Mesenchymal stem cell (in vitro differentiated cells and primary cell): ENCODE results near the gene CDR2L.

ENCODE experiments used
- DNase-seq: peaks from one replicate; pipeline ENCODE4 v3.0.0-alpha.2; 2013
- H2AFZ ChIP-seq: one replicate; pipeline ENCODE4 v1.6.1; 2013; ENCODE audit warnings: low read depth, mild to moderate bottlenecking, control low read depth, inconsistent platforms, low read length, moderate library complexity
- H2AK5ac ChIP-seq: 2 replicates; pipeline ENCODE4 v1.6.1; 2013; ENCODE audit warnings: low read length, moderate library complexity, mild to moderate bottlenecking, inconsistent platforms; ENCODE audit not compliant: severe bottlenecking
- H2BK120ac ChIP-seq: one replicate; pipeline ENCODE4 v1.6.1; 2013; ENCODE audit warnings: low read depth, mild to moderate bottlenecking, inconsistent platforms, low read length, moderate library complexity
- H2BK12ac ChIP-seq, 2 experiments: one replicate each; pipeline ENCODE4 v1.6.1; 2013; ENCODE audit warnings: inconsistent platforms in 2 of 2, low read length in 2 of 2, mild to moderate bottlenecking in 2 of 2, moderate library complexity in 2 of 2, control low read depth in 1 of 2
- H2BK15ac ChIP-seq: one replicate; pipeline ENCODE4 v1.6.1; 2013; ENCODE audit warnings: mild to moderate bottlenecking, low read depth, inconsistent platforms; ENCODE audit not compliant: poor library complexity, severe bottlenecking
- H2BK5ac ChIP-seq: 2 replicates; pipeline ENCODE4 v1.6.1; 2013; ENCODE audit warnings: low read depth, mild to moderate bottlenecking, low read length, control low read depth, inconsistent platforms; ENCODE audit not compliant: poor library complexity, severe bottlenecking
- H3K14ac ChIP-seq, 2 experiments: one replicate each; pipeline ENCODE4 v1.6.1; 2013; ENCODE audit warnings: inconsistent platforms in 2 of 2, low read length in 2 of 2, control low read depth in 1 of 2, mild to moderate bottlenecking in 1 of 2, moderate library complexity in 1 of 2
- H3K18ac ChIP-seq, 2 experiments: one replicate each; pipeline ENCODE4 v1.6.1; 2013; ENCODE audit warnings: inconsistent platforms in 2 of 2, low read length in 2 of 2, control low read depth in 1 of 2, low read depth in 1 of 2, mild to moderate bottlenecking in 1 of 2
- H3K23ac ChIP-seq, 2 experiments: one replicate each; pipeline ENCODE4 v1.6.1; 2013; ENCODE audit warnings: inconsistent platforms in 2 of 2, low read length in 2 of 2, mild to moderate bottlenecking in 2 of 2, moderate library complexity in 2 of 2, control low read depth in 1 of 2
- H3K27ac ChIP-seq: 2 replicates; pipeline ENCODE4 v1.5.1; 2013; ENCODE audit warnings: mild to moderate bottlenecking, moderate library complexity, low read length, control low read depth, inconsistent platforms; ENCODE audit not compliant: poor library complexity, severe bottlenecking
- H3K27me3 ChIP-seq, 2 experiments: 2 replicates each; pipeline versions ENCODE4 v1.6.1 to v1.7.0; 2013; ENCODE audit warnings: low read length in 2 of 2, mild to moderate bottlenecking in 2 of 2, moderate library complexity in 2 of 2, control low read depth in 1 of 2, inconsistent platforms in 1 of 2; ENCODE audit not compliant: control insufficient read depth in 1 of 2, insufficient read depth in 1 of 2
- H3K36me3 ChIP-seq, 2 experiments: 2 replicates each; pipeline versions ENCODE4 v1.6.1 to v1.7.0; 2013; ENCODE audit warnings: low read length in 2 of 2, control low read depth in 1 of 2, inconsistent platforms in 1 of 2, low read depth in 1 of 2, mild to moderate bottlenecking in 1 of 2; ENCODE audit not compliant: insufficient read depth in 2 of 2, control insufficient read depth in 1 of 2
- H3K4ac ChIP-seq, 2 experiments: one replicate each; pipeline ENCODE4 v1.6.1; 2013; ENCODE audit warnings: inconsistent platforms in 2 of 2, low read length in 2 of 2, mild to moderate bottlenecking in 2 of 2, moderate library complexity in 2 of 2, control low read depth in 1 of 2, low read depth in 1 of 2
- H3K4me1 ChIP-seq: 2 replicates; pipeline ENCODE4 v1.6.1; 2013; ENCODE audit warnings: low read depth, low read length, control low read depth; ENCODE audit not compliant: control insufficient read depth, insufficient read depth
- H3K4me2 ChIP-seq: 2 replicates; pipeline ENCODE4 v1.6.1; 2013; ENCODE audit warnings: low read length, mild to moderate bottlenecking, inconsistent platforms; ENCODE audit not compliant: poor library complexity, severe bottlenecking
- H3K4me3 ChIP-seq, 2 experiments: 2 replicates each; pipeline versions ENCODE4 v1.5.1 to v1.7.0; 2013; ENCODE audit warnings: low read length in 2 of 2, mild to moderate bottlenecking in 2 of 2, control low read depth in 1 of 2, low read depth in 1 of 2; ENCODE audit not compliant: insufficient read depth in 1 of 2
- H3K79me1 ChIP-seq: replicated peaks from 2 replicates; pipeline ENCODE4 v1.6.1; 2013; ENCODE audit warnings: mild to moderate bottlenecking, control low read depth, low read length, inconsistent platforms; ENCODE audit not compliant: poor library complexity, severe bottlenecking
- H3K9ac ChIP-seq: 2 replicates; pipeline ENCODE4 v1.7.0; 2013; ENCODE audit warnings: mild to moderate bottlenecking, low read length, moderate library complexity
- H3K9me3 ChIP-seq: 2 replicates; pipeline ENCODE4 v1.7.0; 2013; ENCODE audit warnings: mild to moderate bottlenecking, low read length; ENCODE audit not compliant: control insufficient read depth
- H4K8ac ChIP-seq: one replicate; pipeline ENCODE4 v1.6.1; 2013; ENCODE audit warnings: inconsistent platforms, mild to moderate bottlenecking, low read length, moderate library complexity
- H4K91ac ChIP-seq: one replicate; pipeline ENCODE4 v1.6.1; 2013; ENCODE audit warnings: mild to moderate bottlenecking, low read length, inconsistent platforms
- WGBS: methylation state at CpG from one replicate; pipeline ENCODE4 v1.1.7; 2013; ENCODE audit warnings: mixed read lengths; 5-methylcytosine and 5-hydroxymethylcytosine counted together

The CDR2L gene

GRCh38 chr17:75003070-75003956, 15.9 kb downstream of the CDR2L start:
- Histone ChIP-seq H2BK5ac (no peak overlapping the region), H2BK15ac (no peak overlapping the region), H3K9me3 (no peaks in the 10 kb centered on the region), H3K4me1 (no peaks in the 10 kb centered on the region), H3K27ac (no peak overlapping the region), H4K91ac (no peak overlapping the region), H3K27me3 (no peaks in the 10 kb centered on the region), H2BK12ac (no peak overlapping the region), H3K79me1 (peaks cover 14% of the 10 kb centered on the region), H2AK5ac (no peak overlapping the region), H3K18ac (no peak overlapping the region), H3K9ac (no peak overlapping the region), H4K8ac (no peak overlapping the region), H3K23ac (no peak overlapping the region), H3K4ac (no peak overlapping the region), H2BK120ac (no peak overlapping the region), H3K4me3 (no peak overlapping the region), H3K14ac (no peak overlapping the region), H3K4me2 (no peak overlapping the region), H3K36me3 (peaks cover 55 to 69% of the 10 kb centered on the region in 2 experiments), H2AFZ (no peak overlapping the region)
- DNase-seq: no peak
- WGBS: 96% methylated on average over 68 of the region's 76 CpGs

GRCh38 chr17:75003957-75004355, 16.5 kb downstream of the CDR2L start:
- WGBS: 96% methylated on average over 19 of the region's 19 CpGs
- Histone ChIP-seq H3K9ac (no peak overlapping the region), H3K4me2 (no peak overlapping the region), H3K18ac (no peak overlapping the region), H2BK12ac (no peak overlapping the region), H2BK120ac (no peak overlapping the region), H4K8ac (no peak overlapping the region), H2BK5ac (no peak overlapping the region), H3K9me3 (no peaks in the 10 kb centered on the region), H3K27ac (no peak overlapping the region), H3K4ac (no peak overlapping the region), H3K27me3 (no peaks in the 10 kb centered on the region), H3K79me1 (peaks cover 10% of the 10 kb centered on the region), H2AFZ (no peak overlapping the region), H2AK5ac (no peak overlapping the region), H3K36me3 (peaks cover 55 to 66% of the 10 kb centered on the region in 2 experiments), H2BK15ac (no peak overlapping the region), H4K91ac (no peak overlapping the region), H3K14ac (no peak overlapping the region), H3K4me3 (no peak overlapping the region), H3K4me1 (no peaks in the 10 kb centered on the region), H3K23ac (no peak overlapping the region)
- no peak for DNase-seq

GRCh38 chr17:75004371-75004770, 16.9 kb downstream of the CDR2L start:
- WGBS: 98% methylated on average over 2 of the region's 3 CpGs
- no peak overlapping the region for H2BK12ac ChIP-seq

GRCh38 chr17:75005291-75005690, 17.9 kb downstream of the CDR2L start:
- Histone ChIP-seq H3K27ac (no peak overlapping the region), H2AFZ (no peak overlapping the region), H2BK15ac (no peak overlapping the region), H3K4me3 (no peak overlapping the region), H2AK5ac (no peak overlapping the region), H3K36me3 (peaks cover 47 to 56% of the 10 kb centered on the region in 2 experiments), H3K4me1 (no peaks in the 10 kb centered on the region), H3K4me2 (no peak overlapping the region), H2BK12ac (no peak overlapping the region), H3K4ac (no peak overlapping the region), H2BK5ac (no peak overlapping the region), H3K23ac (no peak overlapping the region), H4K8ac (no peak overlapping the region), H3K27me3 (no peaks in the 10 kb centered on the region), H3K18ac (no peak overlapping the region), H2BK120ac (no peak overlapping the region), H4K91ac (no peak overlapping the region), H3K79me1 (peaks cover 5% of the 10 kb centered on the region), H3K9me3 (no peaks in the 10 kb centered on the region), H3K14ac (no peak overlapping the region), H3K9ac (no peak overlapping the region)
- over 99% methylated on average over 8 of the region's 8 CpGs for WGBS
- DNase-seq: no peak

More at GRCh38 chr17:75004371-75004770, 16.9 kb downstream of the CDR2L start:
- Histone ChIP-seq H2AK5ac (no peak overlapping the region), H3K14ac (no peak overlapping the region), H3K18ac (no peak overlapping the region), H3K79me1 (peaks cover 8% of the 10 kb centered on the region), H2AFZ (no peak overlapping the region), H3K27ac (no peak overlapping the region), H4K8ac (no peak overlapping the region), H3K4me1 (no peaks in the 10 kb centered on the region), H3K4me3 (no peak overlapping the region), H3K4ac (no peak overlapping the region), H3K23ac (no peak overlapping the region), H2BK5ac (no peak overlapping the region), H4K91ac (no peak overlapping the region), H3K36me3 (peaks cover 52 to 64% of the 10 kb centered on the region in 2 experiments), H3K9ac (no peak overlapping the region), H2BK15ac (no peak overlapping the region), H3K27me3 (no peaks in the 10 kb centered on the region), H3K9me3 (no peaks in the 10 kb centered on the region), H3K4me2 (no peak overlapping the region), H2BK120ac (no peak overlapping the region)
- DNase-seq: no peak
